ENCODE results near the gene ZDBF2.

GRCh38 chr2:206289391-206289790 lies 14.9 kb downstream of the ZDBF2 start:
- TF ChIP-seq POLR2AphosphoS5 (IDR thresholded peaks at IDR 0.05) (no peak), POLR2A (IDR thresholded peaks at IDR 0.05) (no peak), CTCF (IDR thresholded peaks at IDR 0.05) (no peak), EP300 (IDR thresholded peaks at IDR 0.05) (no peak)

All from suprapubic skin (tissue), 4 donors.